Measurements from ENCODE around the gene DIDO1.

The DIDO1 gene

GRCh38 chr20:62889871-62890270 is 36.4 kb downstream of the DIDO1 start:
- DNase-seq: no peak

- no peak for DNase-seq
These were observed 36.9 kb downstream of the DIDO1 start for GRCh38 chr20:62889411-62889810.

- no peak for DNase-seq
These were observed 37.4 kb downstream of the DIDO1 start for GRCh38 chr20:62888910-62889309.

- no peak for DNase-seq
These were observed 37.9 kb downstream of the DIDO1 start for GRCh38 chr20:62888406-62888805.

- DNase-seq: no peak
These were observed 38.5 kb downstream of the DIDO1 start for GRCh38 chr20:62887860-62888239.

- DNase-seq: no peak
These were observed 39.0 kb downstream of the DIDO1 start for GRCh38 chr20:62887152-62887859.

- no peak for DNase-seq
These were observed 39.6 kb downstream of the DIDO1 start for GRCh38 chr20:62886709-62887058.

GRCh38 chr20:62885896-62886708 is 40.2 kb downstream of the DIDO1 start:
- DNase-seq: no peak

GRCh38 chr20:62885046-62885895 is 41.0 kb downstream of the DIDO1 start:
- DNase-seq: no peak

GRCh38 chr20:62884556-62884955 is 41.7 kb downstream of the DIDO1 start:
- DNase-seq: no peak

- no peak for DNase-seq
These were observed 43.9 kb downstream of the DIDO1 start for GRCh38 chr20:62882426-62882825.

- no peak for DNase-seq
These were observed 44.5 kb downstream of the DIDO1 start for GRCh38 chr20:62881662-62882395.

GRCh38 chr20:62880935-62881661 is 45.2 kb downstream of the DIDO1 start:
- DNase-seq: no peak

- DNase-seq: no peak
These were observed 46.0 kb downstream of the DIDO1 start for GRCh38 chr20:62880147-62880934.

GRCh38 chr20:62879275-62880146 is 46.8 kb downstream of the DIDO1 start:
- DNase-seq: no peak

- DNase-seq: no peak
These were observed 47.9 kb downstream of the DIDO1 start for GRCh38 chr20:62878244-62879038.

- no peak for DNase-seq
These were observed 49.1 kb downstream of the DIDO1 start for GRCh38 chr20:62876902-62877816.

GRCh38 chr20:62876501-62876901 is 49.8 kb downstream of the DIDO1 start:
- DNase-seq: no peak
